GM18909 (cell line): ENCODE results near the gene UBAP1L.
"Not testable (repeated sequence)": the region's sequence is repeated elsewhere in the genome, so short reads cannot be mapped to it uniquely, and the experiment has no call there.

Source experiments
- ATAC-seq: cut with Tn5 transposase; IDR thresholded peaks from one replicate; pipeline ENCODE4 v1.9.1; 2021; ENCODE audit warnings: mild to moderate bottlenecking; ENCODE audit not compliant: unreplicated experiment, poor library complexity

UBAP1L gene

DNA sequence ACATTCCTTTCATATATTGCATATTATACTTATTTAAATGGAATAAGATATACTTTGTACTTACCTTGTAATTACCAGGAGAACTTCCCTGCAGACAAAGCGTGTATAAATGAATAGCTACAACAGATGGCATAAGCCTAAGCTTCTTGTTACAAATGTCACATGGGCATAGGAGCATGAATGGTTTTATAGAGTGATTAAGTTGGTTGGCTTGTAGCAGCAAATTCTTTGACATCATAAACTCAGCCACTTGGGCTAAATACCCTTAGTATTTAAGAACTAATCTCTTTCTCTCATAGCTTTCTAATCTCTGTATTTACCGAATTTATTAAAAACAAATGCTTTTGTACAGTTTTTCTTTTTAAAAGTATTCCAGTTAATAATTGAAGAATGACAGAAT is at the start of gene UBAP1L:
UBAP1L (minus strand) TSS at position 115 of the 400 bp plus-strand sequence. CDS start 8,985 bp downstream, outside the sequence.
- ATAC-seq: no peak

DNA sequence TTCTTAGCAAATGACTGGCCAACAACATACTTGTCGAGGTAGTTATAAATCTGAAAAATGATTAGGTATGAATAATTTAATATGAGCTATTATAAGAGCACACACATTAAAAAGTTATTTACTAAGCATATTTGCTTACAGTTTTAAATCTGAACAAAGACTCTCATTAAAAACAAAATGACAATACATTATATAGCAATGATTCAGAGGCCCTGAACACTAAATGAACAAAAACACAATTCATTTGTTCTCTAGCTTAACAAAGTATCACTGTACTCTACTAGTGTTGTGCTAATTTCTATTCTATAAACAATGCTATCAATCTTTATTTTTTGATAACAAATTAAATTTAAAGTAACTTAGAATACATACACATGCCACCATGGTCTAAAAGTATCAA is 49.1 kb upstream of the UBAP1L start:
- ATAC-seq: no peak

DNA sequence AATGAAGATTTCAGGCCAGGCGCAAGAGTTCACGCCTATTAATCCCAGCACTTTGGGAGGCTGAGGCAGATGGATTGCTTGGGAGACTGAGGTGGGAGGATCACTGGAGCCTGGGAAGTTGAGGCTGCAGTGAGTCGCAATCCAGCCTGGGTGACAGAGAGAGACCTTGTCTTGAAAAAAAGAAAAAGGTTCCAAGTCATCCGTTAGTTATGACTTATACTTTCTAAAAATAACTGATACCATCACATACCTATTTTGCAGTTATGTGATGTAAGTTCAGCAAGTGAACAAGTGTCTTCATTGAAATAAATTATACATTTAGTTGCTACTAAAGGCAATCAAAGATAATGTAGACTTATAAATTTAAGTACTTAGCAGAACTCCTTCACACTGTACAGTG is 48.0 kb upstream of the UBAP1L start:
- ATAC-seq: no peak

DNA sequence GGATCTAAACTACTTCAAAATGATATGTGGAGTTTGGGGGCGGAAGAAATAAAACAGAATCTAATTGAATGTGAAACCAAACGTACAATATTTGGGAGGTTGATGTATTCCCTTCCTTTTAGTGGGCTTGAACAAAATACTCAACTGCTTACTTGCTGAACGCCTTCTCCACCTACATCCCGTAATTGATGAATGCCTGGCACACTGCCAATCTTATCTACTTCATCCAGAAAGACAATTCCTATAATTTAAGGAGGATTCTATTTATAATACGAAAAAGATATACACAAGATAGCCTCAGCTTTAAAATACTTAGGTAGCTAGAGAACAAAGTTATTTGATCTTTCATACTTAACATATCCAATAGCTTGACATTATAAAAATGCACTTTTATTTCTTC is 41.7 kb upstream of the UBAP1L start:
- no peak for ATAC-seq

DNA sequence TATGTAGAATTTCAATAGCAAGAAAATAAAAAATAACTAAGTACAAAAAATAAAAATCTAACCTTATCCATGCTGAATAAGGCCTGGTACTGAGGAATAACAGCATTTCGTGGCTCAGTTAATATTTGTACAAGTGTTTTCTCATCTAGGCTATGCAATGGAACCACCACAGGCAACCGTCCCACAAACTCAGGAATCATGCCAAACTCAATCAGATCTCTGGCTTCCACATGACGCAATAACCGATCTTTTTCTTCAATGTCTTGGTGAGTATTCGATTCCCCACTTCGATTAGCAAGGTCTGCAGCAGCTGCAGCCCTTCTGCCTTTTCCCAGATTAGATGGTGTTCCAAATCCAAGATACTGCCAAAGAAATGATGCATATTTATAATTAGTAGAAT is 39.7 kb upstream of the UBAP1L start:
- ATAC-seq: no peak

DNA sequence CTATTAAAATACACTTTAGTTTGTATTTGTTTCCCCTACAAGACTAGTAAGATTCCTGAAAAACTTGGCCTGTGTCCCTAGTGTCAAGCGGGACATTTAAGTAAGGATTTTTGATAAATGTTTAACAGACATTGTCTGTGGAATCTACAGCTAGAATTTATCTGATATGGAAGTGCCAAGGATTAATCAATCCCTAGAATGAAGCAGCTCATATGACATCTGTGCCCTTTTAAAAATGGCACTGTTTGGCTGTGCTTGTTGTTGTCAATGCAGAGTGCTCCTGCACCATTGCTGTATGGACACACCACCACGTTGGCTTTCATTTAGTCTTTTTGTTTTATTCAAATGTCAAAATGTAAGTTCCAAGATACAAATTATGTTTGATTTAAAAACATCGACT is 32.9 kb upstream of the UBAP1L start:
- ATAC-seq: no peak

DNA sequence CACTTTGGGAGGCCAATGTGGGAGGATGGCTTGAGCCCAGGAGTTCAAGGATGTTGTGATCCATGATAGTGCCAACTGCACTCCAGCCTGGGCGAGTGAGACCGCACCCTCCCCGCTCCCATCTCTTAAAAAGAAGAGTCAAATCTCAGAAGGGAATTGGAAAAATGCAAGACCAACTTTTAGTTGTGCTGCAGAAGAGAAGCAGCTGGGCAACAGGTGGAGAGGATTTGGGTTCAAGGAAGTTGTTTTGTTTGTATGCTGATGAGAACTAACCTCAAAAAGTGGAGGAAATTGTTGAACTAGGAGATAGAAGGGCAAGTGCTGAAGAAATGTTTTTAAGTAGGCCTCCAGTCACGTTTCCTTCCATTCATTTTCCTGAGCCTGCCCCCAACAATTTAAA is 31.4 kb upstream of the UBAP1L start:
- ATAC-seq: no peak

DNA sequence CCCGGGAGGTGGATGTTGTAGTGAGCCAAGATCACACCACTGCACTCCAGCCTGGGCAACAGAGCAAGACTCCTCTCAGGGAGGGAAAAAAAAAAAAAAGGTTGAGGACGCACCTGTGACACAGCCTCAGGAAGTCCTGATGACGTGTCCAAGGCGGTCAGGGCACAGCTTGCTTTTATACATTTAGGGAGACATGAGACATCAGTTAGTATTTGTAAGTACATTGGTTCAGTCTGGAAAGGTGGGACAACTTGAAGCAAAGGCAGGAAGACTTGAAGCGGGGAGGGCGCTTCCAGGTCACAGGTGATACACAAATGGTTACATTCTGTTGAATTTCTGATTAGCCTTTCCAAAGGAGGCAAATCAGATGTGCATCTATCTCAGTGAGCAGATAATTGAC is 23.6 kb upstream of the UBAP1L start:
- ATAC-seq: not testable (repeated sequence)

DNA sequence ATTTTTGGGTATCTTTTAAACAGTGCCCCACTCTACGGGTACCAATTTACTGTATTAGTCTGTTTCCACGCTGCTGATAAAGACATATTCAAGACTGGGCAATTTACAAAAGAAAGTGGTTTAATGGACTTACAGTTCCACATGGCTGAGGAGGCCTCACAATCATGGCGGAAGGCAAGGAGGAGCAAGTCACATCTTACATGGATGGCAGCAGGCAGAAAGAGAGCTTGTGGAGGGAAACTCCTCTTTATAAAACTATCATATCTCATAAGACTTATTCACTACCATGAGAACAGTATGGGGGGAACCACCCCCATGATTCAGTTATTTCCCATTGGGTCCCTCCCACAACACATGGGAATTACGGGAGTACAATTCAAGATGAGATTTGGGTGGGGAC is 22.9 kb upstream of the UBAP1L start:
- ATAC-seq: not testable (repeated sequence)

DNA sequence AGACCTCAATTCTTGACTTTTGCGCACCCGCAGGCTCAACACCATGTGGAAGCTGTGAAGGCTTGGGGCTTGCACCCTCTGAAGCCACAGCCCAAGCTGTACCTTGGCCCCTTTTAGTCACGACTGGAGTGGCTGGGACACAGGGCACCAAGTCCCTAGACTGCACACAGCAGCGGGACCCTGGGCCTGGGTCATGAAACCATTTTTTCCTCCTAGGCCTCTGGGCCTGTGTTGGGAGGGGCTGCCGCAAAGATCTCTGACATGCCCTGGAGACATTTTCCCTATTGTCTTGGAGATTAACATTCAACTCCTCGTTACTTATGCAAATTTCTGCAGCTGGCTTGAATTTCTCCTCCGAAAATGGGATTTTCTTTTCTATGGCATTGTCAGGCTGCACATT is 22.1 kb upstream of the UBAP1L start:
- not testable (repeated sequence) for ATAC-seq

DNA sequence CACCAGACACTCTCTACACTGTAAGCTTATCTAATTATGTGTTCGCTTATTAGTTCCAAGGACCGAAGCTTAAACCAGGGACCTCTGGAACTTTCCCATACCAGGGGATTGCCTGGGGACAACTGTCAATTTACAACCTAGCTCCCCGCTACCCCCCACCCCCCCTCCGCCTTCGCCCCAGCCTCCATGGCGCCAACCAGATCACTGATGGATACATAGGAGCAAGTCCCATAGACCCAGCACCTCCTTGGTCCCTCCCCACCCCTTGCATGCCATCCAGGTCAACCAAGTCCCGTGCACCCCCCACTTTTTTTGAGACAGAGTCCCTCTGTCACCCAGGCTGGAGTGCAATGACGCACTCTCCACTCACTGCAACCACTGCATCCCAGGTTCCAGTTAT is 19.5 kb upstream of the UBAP1L start:
- no peak for ATAC-seq

DNA sequence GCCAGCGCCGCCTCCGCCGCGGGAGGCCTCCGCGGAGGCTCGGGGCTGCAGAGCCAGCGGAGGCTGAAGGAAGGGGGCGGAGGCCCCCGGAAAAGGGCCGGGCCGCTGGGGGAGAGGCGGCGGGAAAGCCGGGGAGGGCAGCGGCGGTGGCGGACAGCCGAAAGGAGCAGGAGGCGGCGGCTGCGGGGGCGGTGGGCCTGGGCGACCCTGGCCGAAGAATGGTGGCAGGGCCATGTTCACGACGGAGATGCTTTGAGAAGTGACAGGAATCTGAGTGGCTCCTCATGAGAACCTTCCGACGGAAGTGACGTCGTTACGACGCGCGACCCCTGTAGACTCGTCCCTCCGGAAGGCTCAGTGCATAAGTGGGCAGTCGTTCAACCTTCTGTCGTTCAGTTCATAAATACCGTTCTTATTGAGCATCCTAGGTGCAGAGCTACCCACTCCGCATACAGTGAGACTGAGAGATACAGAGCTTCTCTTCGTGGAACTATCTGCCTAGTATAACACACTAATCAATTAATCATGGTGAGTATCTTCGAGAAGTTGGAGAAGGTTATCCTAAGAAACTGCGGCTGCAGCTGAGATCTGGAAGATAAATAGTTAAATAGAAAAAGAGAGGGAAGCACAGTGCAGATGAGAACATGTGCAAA is 18.7 kb upstream of the UBAP1L start, which contains the start of gene PDCD7:
PDCD7 (minus strand) TSS at position 261 of the 653 bp plus-strand sequence; CDS start at position 234, 27 bp downstream.
- ATAC-seq: peak; percentile 87

DNA sequence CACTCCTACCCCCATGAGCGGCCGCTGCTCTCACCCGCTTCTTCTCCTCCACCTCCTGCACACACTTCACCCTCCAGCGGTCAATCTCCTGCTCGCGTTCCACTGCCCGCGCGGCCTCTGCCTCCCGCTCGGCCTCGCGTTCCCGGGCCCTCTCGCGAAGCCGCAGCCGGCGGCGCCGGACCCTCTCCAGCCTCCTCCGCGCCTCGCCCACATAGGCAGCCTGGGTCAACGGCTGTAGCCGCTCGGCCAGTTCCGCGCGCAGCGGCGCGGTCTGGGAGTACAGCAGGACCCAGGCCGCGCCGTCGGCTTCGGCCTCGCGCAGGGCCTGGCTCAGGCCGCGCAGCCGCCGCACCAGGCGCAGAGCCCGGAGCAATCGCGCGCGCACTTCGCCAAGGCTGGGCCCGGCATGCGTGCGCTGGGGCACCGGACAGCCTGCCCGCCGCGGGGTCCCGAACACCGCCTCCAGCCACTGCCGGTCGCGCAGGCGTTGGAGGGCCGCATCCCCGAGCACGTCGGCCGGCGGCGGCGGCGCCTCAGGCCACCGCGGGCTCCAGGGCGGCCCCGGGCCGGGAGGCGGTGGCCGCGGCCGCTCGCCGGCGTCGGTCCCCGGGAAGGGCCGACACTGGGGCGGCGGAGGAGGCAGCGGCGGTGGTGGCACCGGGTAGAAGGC is 18.0 kb upstream of the UBAP1L start:
- peak; percentile 44 for ATAC-seq

DNA sequence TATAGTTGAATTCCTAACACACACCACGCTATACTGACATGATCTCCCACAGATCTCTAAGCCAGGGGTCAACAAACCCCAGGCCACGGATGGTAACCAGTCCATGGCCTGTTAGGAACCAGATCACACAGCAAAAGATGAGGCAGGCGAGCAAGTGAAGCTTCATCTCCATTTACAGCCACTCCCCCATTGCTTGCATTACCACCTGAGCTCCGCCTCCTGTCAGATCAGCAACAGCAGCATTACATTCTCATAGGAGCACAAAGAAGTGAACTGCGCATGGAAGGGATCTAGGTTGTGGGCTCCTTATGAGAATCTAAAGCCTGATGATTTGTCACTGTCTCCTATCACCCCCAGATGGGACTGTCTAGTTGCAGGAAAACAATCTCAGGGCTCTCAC is 15.9 kb upstream of the UBAP1L start:
- no peak for ATAC-seq

DNA sequence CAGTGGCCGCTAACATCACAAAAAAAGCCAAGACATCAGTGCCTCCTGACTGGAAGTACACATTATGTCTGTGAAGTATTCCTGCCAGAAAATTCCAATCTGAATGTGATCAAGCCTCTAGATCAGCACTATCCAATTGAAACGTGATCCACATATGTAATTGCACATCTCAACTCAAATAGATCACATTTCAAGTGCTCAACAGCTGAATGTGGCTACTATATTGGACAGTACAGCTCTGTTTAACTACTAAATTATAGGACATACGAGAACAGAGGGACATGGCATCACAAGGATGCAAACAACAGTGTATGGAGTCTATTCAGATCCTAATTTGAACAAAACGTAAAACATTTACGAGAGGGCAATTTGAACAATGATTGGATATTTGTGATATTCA is 542 bp upstream of the UBAP1L start:
- no peak for ATAC-seq

DNA sequence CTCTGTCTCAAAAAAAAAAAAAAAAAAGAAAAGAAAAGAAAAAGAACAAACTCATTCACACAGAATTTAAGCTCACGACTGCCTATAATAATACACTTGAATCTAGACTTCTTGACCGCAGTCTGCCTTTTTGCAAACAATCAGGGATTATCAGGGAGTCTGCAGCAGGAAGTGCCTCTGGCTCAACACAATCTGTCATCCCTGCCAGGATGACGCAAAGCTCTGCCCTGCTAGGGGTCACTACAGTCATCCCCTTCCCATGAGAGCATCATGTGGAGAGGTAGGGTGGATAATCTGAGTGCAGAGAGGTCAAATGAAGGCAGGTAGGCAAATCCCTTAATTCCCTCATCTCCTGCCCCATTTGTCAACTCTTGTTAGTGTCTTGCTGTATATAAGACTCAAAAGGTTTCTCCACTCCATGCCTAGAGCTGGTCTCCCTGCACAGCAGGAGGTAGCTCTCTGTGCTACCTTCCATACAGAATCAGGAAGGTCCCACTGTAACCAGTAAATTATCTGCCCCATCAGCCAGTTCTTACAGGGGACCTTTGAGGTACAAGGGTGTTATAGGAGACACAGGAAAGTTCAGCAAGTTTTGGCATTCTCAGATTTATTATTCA is 4.2 kb downstream of the UBAP1L start:
- no peak for ATAC-seq

DNA sequence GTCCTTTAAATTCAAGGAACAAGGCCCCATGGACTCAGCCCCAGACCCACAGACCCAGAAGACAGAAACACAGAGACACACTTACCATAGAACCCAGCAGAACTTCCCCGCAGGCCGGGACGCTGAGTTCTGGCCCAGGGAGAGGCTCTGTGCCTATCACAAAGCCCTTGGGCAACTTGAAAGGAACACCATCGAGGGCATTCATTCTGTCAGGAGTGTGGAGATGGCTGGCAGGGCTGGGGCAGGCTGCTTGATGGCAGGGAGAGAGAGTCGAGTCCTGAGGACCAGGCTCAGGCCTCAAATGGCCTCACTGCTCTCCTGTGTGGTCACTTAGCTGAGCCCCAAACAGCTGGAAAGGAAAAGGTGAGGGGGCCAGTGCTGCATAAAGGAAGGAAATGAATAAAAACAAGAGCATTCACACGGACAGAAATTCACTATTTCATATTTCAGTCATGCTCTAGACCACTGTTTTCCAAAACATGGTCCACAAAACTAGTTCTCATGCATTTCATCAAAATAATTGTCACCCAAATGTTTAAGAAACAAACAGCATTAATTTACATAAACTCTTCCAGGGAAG is 8.9 kb downstream of the UBAP1L start:
- ATAC-seq: no peak

DNA sequence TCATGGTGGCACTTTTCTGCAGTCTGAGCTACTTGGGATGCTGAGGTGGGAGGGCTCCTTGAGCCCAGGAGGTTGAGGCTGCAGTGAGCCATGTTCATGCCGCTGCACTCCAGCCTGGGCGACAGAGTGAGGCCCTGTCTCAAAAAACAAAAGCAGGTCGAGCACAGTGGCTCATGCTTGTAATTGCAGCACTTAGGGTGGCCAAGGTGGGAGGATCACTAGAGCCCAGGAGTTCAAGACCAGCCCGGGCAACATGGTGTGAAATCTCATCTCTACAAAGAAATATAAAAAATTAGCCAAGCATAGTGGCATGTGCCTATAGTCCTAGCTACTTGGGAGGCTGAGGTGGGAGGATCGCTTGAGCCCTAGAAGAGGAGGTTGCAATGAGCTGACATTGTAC is 10.0 kb downstream of the UBAP1L start:
- no peak for ATAC-seq

DNA sequence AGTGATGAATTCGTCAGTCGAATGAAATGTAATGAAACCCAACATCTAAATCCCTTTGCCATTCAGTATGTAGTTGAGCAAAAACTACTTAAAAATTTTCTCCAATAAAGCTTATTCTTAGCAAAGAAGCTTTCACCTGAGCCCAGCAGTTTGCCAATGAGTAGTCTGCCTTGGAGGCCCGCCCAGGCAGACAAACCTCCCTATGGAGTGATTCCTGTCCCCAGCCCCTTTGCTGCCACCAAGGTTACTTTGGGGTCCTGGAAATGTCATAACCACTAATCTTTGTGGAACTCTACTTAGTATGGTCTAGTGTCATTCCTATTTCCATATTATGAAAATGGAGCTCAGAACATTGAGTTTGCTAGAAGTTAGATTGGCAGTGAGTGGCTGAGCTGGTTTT is 12.1 kb downstream of the UBAP1L start:
- ATAC-seq: no peak

DNA sequence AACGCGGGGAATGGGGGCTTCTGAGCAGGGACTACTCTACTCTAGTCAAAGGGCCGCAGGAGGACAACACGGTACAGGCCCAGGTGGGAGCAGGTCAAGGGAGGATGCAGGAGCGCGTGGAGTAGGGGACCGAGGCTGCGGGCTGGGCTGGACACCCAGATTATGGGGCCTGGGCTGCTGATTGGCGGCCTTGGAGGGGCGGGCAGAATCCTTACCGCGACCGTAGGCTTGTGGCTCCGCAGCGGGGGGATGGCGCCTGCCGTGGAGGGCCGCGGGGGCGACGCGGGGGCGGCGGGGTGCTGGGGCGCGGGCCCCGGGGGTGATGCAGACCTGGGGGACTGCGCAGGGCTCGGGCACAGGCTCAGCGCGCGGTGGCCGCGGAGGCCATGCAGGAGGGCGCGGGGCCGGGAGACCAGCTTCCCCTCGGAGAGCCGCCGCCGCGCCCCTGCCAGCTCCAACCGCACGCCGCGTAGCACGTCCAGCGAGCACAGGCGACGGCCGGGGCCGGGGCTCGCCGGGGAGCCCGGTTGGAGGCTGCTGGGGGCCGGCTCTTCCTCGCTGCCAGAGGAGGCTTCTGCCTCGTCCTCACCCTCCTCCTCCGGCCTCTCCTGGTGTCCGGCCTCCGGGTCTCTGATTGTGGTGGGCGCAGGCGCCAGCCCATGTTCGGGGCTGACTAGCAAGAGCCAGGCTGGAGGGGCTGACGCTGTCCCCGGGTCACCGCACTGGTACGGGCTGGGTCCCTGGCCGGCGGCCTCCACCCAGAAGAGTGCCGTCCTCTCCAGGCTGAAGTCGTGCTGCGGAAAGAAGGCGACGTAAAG is 12.9 kb downstream of the UBAP1L start:
- ATAC-seq: no peak
